ENCODE results near the gene HAT1. TPM values are rescaled to one million over a fixed set of nuclear protein-coding genes. Genes with fewer than 3 reads are reported as not detected.
A peak's percentile ranks its signal among the peaks of the same experiment; 100 is the strongest.

Gene HAT1
- total RNA-seq, 2 experiments from 2014 or later: 20.3 to 22.6 TPM

GRCh38 chr2:171965661-171966060, 43.4 kb downstream of the HAT1 start:
- Histone ChIP-seq H3K36me3 (ENCODE audit: insufficient read depth, low read length) (peaks cover 39% of the 10 kb centered on the region), H3K4me1 (ENCODE audit: insufficient read depth, low read length) (no peaks in the 10 kb centered on the region), H3K9me3 (ENCODE audit: control insufficient read depth in 1 of 2, insufficient read depth in 1 of 2, low read length in 2 of 2) (no peaks in the 10 kb centered on the region), H3K4me3 (ENCODE audit: low read length) (no peak overlapping the region), H3K27ac (ENCODE audit: low read depth in 1 of 2, low read length in 2 of 2) (no peak overlapping the region), H3K27me3 (ENCODE audit: control insufficient read depth in 1 of 2, insufficient read depth in 2 of 2, low read length in 2 of 2) (no peaks in the 10 kb centered on the region)
- ATAC-seq (ENCODE audit: poor library complexity) (no peak), DNase-seq (peak in 2 of 14 experiments; percentile 23 to 27)
- Mint-ChIP-seq H3K9me3 (no peaks in the 10 kb centered on the region), H3K4me1 (ENCODE audit: low read depth) (peaks cover 39% of the 10 kb centered on the region), H3K4me3 (no peak overlapping the region), H3K27ac (no peak overlapping the region), H3K27me3 (no peaks in the 10 kb centered on the region), H3K36me3 (ENCODE audit: low read depth) (peaks cover 42% of the 10 kb centered on the region)
- no peak for TF ChIP-seq CTCF (IDR thresholded peaks at IDR 0.05)
- ChIA-PET CTCF (no interaction called here), POLR2A (no interaction called here)
- intact Hi-C loops (cut with DNase I, micrococcal nuclease): no loop called here

DNA sequence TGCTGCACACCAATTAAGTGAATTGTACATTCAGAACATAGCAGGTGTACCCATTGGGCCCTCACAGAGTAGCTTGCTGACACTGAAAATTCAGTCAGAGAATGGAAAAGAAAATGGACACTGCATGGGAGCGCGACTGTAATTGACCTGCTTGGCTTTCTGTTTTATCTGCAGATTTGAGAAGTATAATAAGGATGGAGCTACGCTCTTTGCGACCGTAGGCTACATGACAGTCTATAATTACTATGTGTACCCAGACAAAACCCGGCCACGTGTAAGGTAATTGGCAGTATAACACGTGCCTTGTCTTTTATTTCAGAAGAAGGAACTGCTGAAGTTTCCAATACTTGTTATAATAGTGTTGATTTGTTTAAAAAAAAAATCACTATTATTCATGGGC, 44.0 kb downstream of the HAT1 start:
- Mint-ChIP-seq H3K36me3 (ENCODE audit: low read depth) (peaks cover 44% of the 10 kb centered on the region), H3K4me1 (ENCODE audit: low read depth) (peaks cover 35% of the 10 kb centered on the region), H3K4me3 (no peak overlapping the region), H3K27ac (no peak overlapping the region), H3K27me3 (no peaks in the 10 kb centered on the region), H3K9me3 (no peaks in the 10 kb centered on the region)
- no peak for ATAC-seq (ENCODE audit: poor library complexity)
- H3K36me3 ChIP-seq (ENCODE audit: insufficient read depth, low read length): peaks cover 41% of the 10 kb centered on the region
- H3K4me3 ChIP-seq (ENCODE audit: low read length): no peak overlapping the region
- no peaks in the 10 kb centered on the region for H3K9me3 ChIP-seq (ENCODE audit: control insufficient read depth in 1 of 2, insufficient read depth in 1 of 2, low read length in 2 of 2)
- H3K27ac ChIP-seq (ENCODE audit: low read depth in 1 of 2, low read length in 2 of 2): no peak overlapping the region
- intact Hi-C loops (cut with DNase I, micrococcal nuclease): no loop called here
- CTCF ChIA-PET: no interaction called here
- no peaks in the 10 kb centered on the region for H3K4me1 ChIP-seq (ENCODE audit: insufficient read depth, low read length)
- no peak for TF ChIP-seq CTCF (IDR thresholded peaks at IDR 0.05)
- H3K27me3 ChIP-seq (ENCODE audit: control insufficient read depth in 1 of 2, insufficient read depth in 2 of 2, low read length in 2 of 2): no peaks in the 10 kb centered on the region
- POLR2A ChIA-PET: no interaction called here
- DNase-seq: no peak

GRCh38 chr2:171966688-171967087, 44.4 kb downstream of the HAT1 start:
- Histone ChIP-seq H3K4me3 (ENCODE audit: low read length) (no peak overlapping the region), H3K36me3 (ENCODE audit: insufficient read depth, low read length) (peaks cover 41% of the 10 kb centered on the region), H3K27me3 (ENCODE audit: control insufficient read depth in 1 of 2, insufficient read depth in 2 of 2, low read length in 2 of 2) (no peaks in the 10 kb centered on the region), H3K9me3 (ENCODE audit: control insufficient read depth in 1 of 2, insufficient read depth in 1 of 2, low read length in 2 of 2) (no peaks in the 10 kb centered on the region), H3K27ac (ENCODE audit: low read depth in 1 of 2, low read length in 2 of 2) (no peak overlapping the region), H3K4me1 (ENCODE audit: insufficient read depth, low read length) (no peaks in the 10 kb centered on the region)
- H3K36me3 Mint-ChIP-seq (ENCODE audit: low read depth): peaks cover 48% of the 10 kb centered on the region
- ChIA-PET POLR2A (no interaction called here), CTCF (no interaction called here)
- H3K27ac Mint-ChIP-seq: no peak overlapping the region
- DNase-seq (no peak), ATAC-seq (ENCODE audit: poor library complexity) (no peak)
- no peak for TF ChIP-seq CTCF (IDR thresholded peaks at IDR 0.05)
- H3K4me1 Mint-ChIP-seq (ENCODE audit: low read depth): peaks cover 33% of the 10 kb centered on the region
- no peak overlapping the region for H3K4me3 Mint-ChIP-seq
- H3K27me3 Mint-ChIP-seq: no peaks in the 10 kb centered on the region
- H3K9me3 Mint-ChIP-seq: no peaks in the 10 kb centered on the region
- intact Hi-C loops (cut with DNase I, micrococcal nuclease): no loop called here

All from CD4-positive, alpha-beta T cell (primary cell).